Activated CD8-positive, alpha-beta memory T cell treated with anti-CD3 and anti-CD28 coated beads, Interleukin-2, amount 50 U/mL, for 48 hours (primary cell): ENCODE data around the gene PTPRK.

Source experiments
- DNase-seq: peaks from one replicate; pipeline ENCODE4 v3.0.0-alpha.2; 2020

The PTPRK gene

GRCh38 chr6:128242765-128243403, 277.5 kb downstream of the PTPRK start:
- no peak for DNase-seq

- DNase-seq = no peak
These were observed 279.2 kb downstream of the PTPRK start for GRCh38 chr6:128241216-128241615.

GRCh38 chr6:128240024-128240428, 280.4 kb downstream of the PTPRK start:
- no peak for DNase-seq

- no peak for DNase-seq
These were observed 281.3 kb downstream of the PTPRK start for GRCh38 chr6:128239146-128239545.

- no peak for DNase-seq
These were observed 282.2 kb downstream of the PTPRK start for GRCh38 chr6:128238225-128238624.

- DNase-seq = no peak
These were observed 284.8 kb downstream of the PTPRK start for GRCh38 chr6:128235556-128235955.

GRCh38 chr6:128233531-128233930, 286.9 kb downstream of the PTPRK start:
- DNase-seq = no peak

GRCh38 chr6:128230267-128230989, 290.0 kb downstream of the PTPRK start:
- no peak for DNase-seq

GRCh38 chr6:128225612-128226011, 294.8 kb downstream of the PTPRK start:
- DNase-seq = no peak

GRCh38 chr6:128216917-128217316, 303.5 kb downstream of the PTPRK start:
- no peak for DNase-seq

- DNase-seq = no peak
These were observed 310.6 kb downstream of the PTPRK start for GRCh38 chr6:128209771-128210170.

- no peak for DNase-seq
These were observed 311.4 kb downstream of the PTPRK start for GRCh38 chr6:128208851-128209580.

GRCh38 chr6:128208078-128208477, 312.3 kb downstream of the PTPRK start:
- DNase-seq = no peak

GRCh38 chr6:128206610-128207426, 313.6 kb downstream of the PTPRK start:
- DNase-seq = no peak

- DNase-seq = no peak
These were observed 315.8 kb downstream of the PTPRK start for GRCh38 chr6:128204616-128205015.

GRCh38 chr6:128202169-128202765, 318.1 kb downstream of the PTPRK start:
- no peak for DNase-seq

GRCh38 chr6:128200789-128201188, 319.6 kb downstream of the PTPRK start:
- DNase-seq = no peak

- DNase-seq = no peak
These were observed 320.9 kb downstream of the PTPRK start for GRCh38 chr6:128199461-128199860.

- no peak for DNase-seq
These were observed 327.4 kb downstream of the PTPRK start for GRCh38 chr6:128192972-128193371.

GRCh38 chr6:128188678-128189077, 331.7 kb downstream of the PTPRK start:
- DNase-seq = no peak

- DNase-seq = no peak
These were observed 333.7 kb downstream of the PTPRK start for GRCh38 chr6:128186729-128187128.

- DNase-seq = no peak
These were observed 340.4 kb downstream of the PTPRK start for GRCh38 chr6:128179876-128180438.
